DOHH2 (cell line): ENCODE results near the gene FCRL4.
A peak's percentile ranks its signal among the peaks of the same experiment; 100 is the strongest.

ENCODE experiments used
- H3F3A ChIP-seq: fragments of 200-600 bp; sonication (generic), shearing (Covaris generic); 2 replicates; pipeline ENCODE4 v1.6.0; 2016; ENCODE audit warnings: antibody characterized with exemption, mild to moderate bottlenecking; ENCODE audit not compliant: control insufficient read depth, insufficient read depth
- H3K27ac ChIP-seq: fragments of 200-600 bp; sonication (generic); 2 replicates; pipeline ENCODE4 v1.5.1; 2014; ENCODE audit warnings: low read depth, mild to moderate bottlenecking, low read length, moderate library complexity
- H3K27me3 ChIP-seq: fragments of 200-600 bp; sonication (generic); 2 replicates; pipeline ENCODE4 v1.6.1; 2014; ENCODE audit warnings: mild to moderate bottlenecking, low read length, mixed read lengths; ENCODE audit not compliant: control insufficient read depth
- H3K36me3 ChIP-seq: fragments of 200-600 bp; sonication (generic); 2 replicates; pipeline ENCODE4 v1.6.1; 2014; ENCODE audit warnings: mild to moderate bottlenecking, low read length, moderate library complexity, mixed read lengths; ENCODE audit not compliant: control insufficient read depth
- H3K4me1 ChIP-seq: fragments of 200-600 bp; sonication (generic); 2 replicates; pipeline ENCODE4 v1.6.1; 2014; ENCODE audit warnings: mild to moderate bottlenecking, low read length, mixed read lengths; ENCODE audit not compliant: control insufficient read depth
- H3K4me2 ChIP-seq: fragments of 200-600 bp; sonication (generic); 2 replicates; pipeline ENCODE4 v1.6.0; 2014; ENCODE audit warnings: mild to moderate bottlenecking, low read length, moderate library complexity
- H3K4me3 ChIP-seq: fragments of 200-600 bp; sonication (generic); 2 replicates; pipeline ENCODE4 v1.5.1; 2014; ENCODE audit warnings: mild to moderate bottlenecking, low read length, mixed read lengths
- H3K79me2 ChIP-seq: fragments of 200-600 bp; sonication (generic); 2 replicates; pipeline ENCODE4 v1.6.1; 2014; ENCODE audit warnings: mild to moderate bottlenecking, low read length, mixed read lengths; ENCODE audit not compliant: control insufficient read depth
- H3K9me2 ChIP-seq: fragments of 200-600 bp; sonication (generic); replicated peaks from 2 replicates; pipeline ENCODE4 v1.6.1; 2014; ENCODE audit warnings: mild to moderate bottlenecking, low read length, mixed read lengths; ENCODE audit not compliant: control insufficient read depth
- H3K9me3 ChIP-seq: fragments of 200-600 bp; sonication (generic); 2 replicates; pipeline ENCODE4 v1.6.1; 2014; ENCODE audit warnings: antibody characterized with exemption, low read length, mixed read lengths; ENCODE audit not compliant: control insufficient read depth, insufficient read depth
- H4K20me1 ChIP-seq: fragments of 200-600 bp; sonication (generic); 2 replicates; pipeline ENCODE4 v1.6.0; 2014; ENCODE audit warnings: low read depth, mild to moderate bottlenecking, antibody characterized with exemption, low read length, moderate library complexity; ENCODE audit not compliant: control insufficient read depth, insufficient read depth
- EZH2phosphoT487 ChIP-seq: fragments of 200-600 bp; sonication (generic); IDR thresholded peaks from 2 replicates; pipeline ENCODE4 v1.6.1; 2017; ENCODE audit warnings: borderline replicate concordance, mild to moderate bottlenecking, antibody characterized with exemption, low read length, moderate library complexity, mixed read lengths
- TF ChIP-seq, protein P1 (sequence below): fragments of 200-600 bp; sonication (generic); IDR thresholded peaks from one replicate; pipeline ENCODE4 v1.5.1; 2014; ENCODE audit warnings: antibody characterized with exemption, mild to moderate bottlenecking, low read depth, low read length; ENCODE audit not compliant: poor library complexity, severe bottlenecking

FCRL4 gene

DNA sequence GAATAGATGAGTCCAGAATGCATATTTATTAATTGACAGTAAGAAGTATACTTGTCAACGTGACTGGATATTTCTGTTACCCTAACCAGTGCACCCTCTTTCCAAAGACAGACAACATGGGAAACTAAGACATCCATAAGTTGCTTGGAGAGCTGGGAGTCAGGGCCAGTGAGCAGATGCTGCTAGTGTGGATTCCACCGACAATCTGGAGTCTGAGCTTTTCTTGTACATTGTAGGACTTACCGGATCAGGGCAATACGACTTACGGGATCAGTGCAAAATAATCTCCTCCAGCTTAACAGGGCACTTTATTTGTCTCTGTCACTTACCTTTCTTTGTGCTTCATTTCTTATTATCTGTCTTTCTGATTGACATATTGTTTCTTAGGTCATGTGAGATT lies 24.6 kb upstream of the FCRL4 start:
- TF ChIP-seq, protein P1, sequence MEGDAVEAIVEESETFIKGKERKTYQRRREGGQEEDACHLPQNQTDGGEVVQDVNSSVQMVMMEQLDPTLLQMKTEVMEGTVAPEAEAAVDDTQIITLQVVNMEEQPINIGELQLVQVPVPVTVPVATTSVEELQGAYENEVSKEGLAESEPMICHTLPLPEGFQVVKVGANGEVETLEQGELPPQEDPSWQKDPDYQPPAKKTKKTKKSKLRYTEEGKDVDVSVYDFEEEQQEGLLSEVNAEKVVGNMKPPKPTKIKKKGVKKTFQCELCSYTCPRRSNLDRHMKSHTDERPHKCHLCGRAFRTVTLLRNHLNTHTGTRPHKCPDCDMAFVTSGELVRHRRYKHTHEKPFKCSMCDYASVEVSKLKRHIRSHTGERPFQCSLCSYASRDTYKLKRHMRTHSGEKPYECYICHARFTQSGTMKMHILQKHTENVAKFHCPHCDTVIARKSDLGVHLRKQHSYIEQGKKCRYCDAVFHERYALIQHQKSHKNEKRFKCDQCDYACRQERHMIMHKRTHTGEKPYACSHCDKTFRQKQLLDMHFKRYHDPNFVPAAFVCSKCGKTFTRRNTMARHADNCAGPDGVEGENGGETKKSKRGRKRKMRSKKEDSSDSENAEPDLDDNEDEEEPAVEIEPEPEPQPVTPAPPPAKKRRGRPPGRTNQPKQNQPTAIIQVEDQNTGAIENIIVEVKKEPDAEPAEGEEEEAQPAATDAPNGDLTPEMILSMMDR = no peak
- no peak for TF ChIP-seq EZH2phosphoT487
- no peaks in the 10 kb centered on the region for H3K27me3 ChIP-seq
- H3K9me2 ChIP-seq = no peaks in the 10 kb centered on the region
- no peak overlapping the region for H3K27ac ChIP-seq
- no peaks in the 10 kb centered on the region for H3K9me3 ChIP-seq
- peaks cover 5% of the 10 kb centered on the region; the same call in 1 of the 2 replicates for H3F3A ChIP-seq
- no peaks in the 10 kb centered on the region for H4K20me1 ChIP-seq
- H3K4me1 ChIP-seq = peaks cover 12% of the 10 kb centered on the region
- no peak overlapping the region for H3K4me2 ChIP-seq
- H3K36me3 ChIP-seq = no peaks in the 10 kb centered on the region
- no peak overlapping the region for H3K4me3 ChIP-seq
- no peaks in the 10 kb centered on the region for H3K79me2 ChIP-seq

GRCh38 chr1:157618190-157618589 lies 20.3 kb upstream of the FCRL4 start:
- peaks cover 5% of the 10 kb centered on the region; the same call in 1 of the 2 replicates for H3F3A ChIP-seq
- H3K79me2 ChIP-seq = no peaks in the 10 kb centered on the region
- H3K36me3 ChIP-seq = no peaks in the 10 kb centered on the region
- H3K9me2 ChIP-seq = no peaks in the 10 kb centered on the region
- H3K4me3 ChIP-seq = no peak overlapping the region
- H3K4me2 ChIP-seq = no peak overlapping the region
- H3K27ac ChIP-seq = no peak overlapping the region
- no peaks in the 10 kb centered on the region for H3K27me3 ChIP-seq
- no peaks in the 10 kb centered on the region for H4K20me1 ChIP-seq
- TF ChIP-seq, protein P1 = no peak
- no peak for TF ChIP-seq EZH2phosphoT487
- peaks cover 40% of the 10 kb centered on the region for H3K4me1 ChIP-seq
- no peaks in the 10 kb centered on the region for H3K9me3 ChIP-seq

DNA sequence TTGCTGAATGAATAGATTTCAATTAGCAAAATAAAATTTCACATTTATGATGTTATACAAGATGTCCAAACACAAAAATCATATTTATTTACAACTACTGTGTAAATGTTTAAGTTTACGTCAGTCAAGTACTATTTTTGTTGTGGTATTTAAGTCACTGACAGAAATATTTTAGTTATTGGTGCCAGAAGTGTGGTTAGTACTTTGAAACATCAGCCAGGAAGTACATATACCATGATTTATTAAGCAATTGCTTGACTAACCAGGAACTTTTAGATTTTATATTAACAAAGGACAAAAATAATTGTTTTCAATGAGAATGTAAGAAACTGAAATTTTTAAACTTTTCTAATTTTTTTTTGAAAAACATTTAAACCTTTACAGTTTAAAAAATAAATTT lies 2.4 kb upstream of the FCRL4 start:
- Histone ChIP-seq H3K27ac (no peak overlapping the region), H3K9me2 (no peaks in the 10 kb centered on the region), H3K9me3 (no peaks in the 10 kb centered on the region), H3K36me3 (no peaks in the 10 kb centered on the region), H3K4me3 (no peak overlapping the region), H3K4me1 (peaks cover 34% of the 10 kb centered on the region), H3F3A (peaks cover 9% of the 10 kb centered on the region), H3K27me3 (no peaks in the 10 kb centered on the region), H4K20me1 (no peaks in the 10 kb centered on the region), H3K79me2 (no peaks in the 10 kb centered on the region), H3K4me2 (no peak overlapping the region)
- no peak for TF ChIP-seq EZH2phosphoT487
- TF ChIP-seq, protein P1 = no peak

GRCh38 chr1:157596384-157596783 lies 1.5 kb downstream of the FCRL4 start:
- no peak overlapping the region for H3K27ac ChIP-seq

More at GRCh38 chr1:157596384-157596783, 1.5 kb downstream of the FCRL4 start:
- H3K4me2 ChIP-seq = peak overlapping the region; percentile 75; the same call in 1 of the 2 replicates
- TF ChIP-seq, protein P1 = no peak
- no peaks in the 10 kb centered on the region for H3K9me3 ChIP-seq
- no peaks in the 10 kb centered on the region for H3K36me3 ChIP-seq
- no peaks in the 10 kb centered on the region for H3K79me2 ChIP-seq
- H4K20me1 ChIP-seq = no peaks in the 10 kb centered on the region
- H3K9me2 ChIP-seq = no peaks in the 10 kb centered on the region
- H3K4me1 ChIP-seq = peaks cover 55% of the 10 kb centered on the region
- peaks cover 9% of the 10 kb centered on the region for H3F3A ChIP-seq
- no peaks in the 10 kb centered on the region for H3K27me3 ChIP-seq
- no peak overlapping the region for H3K4me3 ChIP-seq
